IPS DF 19.7 (cell line): ENCODE measurements around the gene DNAAF8.

Source experiments
- DNase-seq: peaks from one replicate; pipeline ENCODE4 v3.0.0-alpha.2; 2013; ENCODE audit warnings: low read depth, low spot score

Gene DNAAF8

GRCh38 chr16:4734063-4734729 is at the start of gene DNAAF8, which contains the start of gene ANKS3:
DNAAF8 (plus strand) TSS chr16:4734537; CDS start chr16:4736515, 1,978 bp downstream.
ANKS3 (minus strand) TSS chr16:4734271; CDS start chr16:4730149, 4,122 bp downstream.
- peak; percentile 94 for DNase-seq

DNA sequence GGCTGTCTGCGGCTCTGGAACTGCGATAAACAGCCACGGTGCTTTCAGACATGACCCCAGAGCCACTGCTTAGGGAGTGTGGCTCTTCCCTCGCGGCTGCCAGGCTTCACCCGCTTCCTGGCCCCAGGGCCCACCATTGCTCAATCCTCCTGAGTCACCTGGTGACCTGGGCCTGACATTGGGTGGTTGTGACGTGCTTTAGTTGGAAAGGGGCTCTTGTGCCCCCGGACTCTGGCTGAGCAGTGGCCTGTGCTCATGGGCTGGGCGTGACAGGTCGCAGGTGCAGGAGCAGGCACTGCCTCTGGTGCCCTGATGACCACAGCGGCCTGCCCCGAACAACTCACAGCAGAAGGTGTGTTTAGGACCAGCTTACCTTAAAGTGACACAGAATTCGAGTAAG is 49.6 kb upstream of the DNAAF8 start:
- no peak for DNase-seq

GRCh38 chr16:4685292-4685691 is 49.0 kb upstream of the DNAAF8 start:
- DNase-seq = no peak

DNA sequence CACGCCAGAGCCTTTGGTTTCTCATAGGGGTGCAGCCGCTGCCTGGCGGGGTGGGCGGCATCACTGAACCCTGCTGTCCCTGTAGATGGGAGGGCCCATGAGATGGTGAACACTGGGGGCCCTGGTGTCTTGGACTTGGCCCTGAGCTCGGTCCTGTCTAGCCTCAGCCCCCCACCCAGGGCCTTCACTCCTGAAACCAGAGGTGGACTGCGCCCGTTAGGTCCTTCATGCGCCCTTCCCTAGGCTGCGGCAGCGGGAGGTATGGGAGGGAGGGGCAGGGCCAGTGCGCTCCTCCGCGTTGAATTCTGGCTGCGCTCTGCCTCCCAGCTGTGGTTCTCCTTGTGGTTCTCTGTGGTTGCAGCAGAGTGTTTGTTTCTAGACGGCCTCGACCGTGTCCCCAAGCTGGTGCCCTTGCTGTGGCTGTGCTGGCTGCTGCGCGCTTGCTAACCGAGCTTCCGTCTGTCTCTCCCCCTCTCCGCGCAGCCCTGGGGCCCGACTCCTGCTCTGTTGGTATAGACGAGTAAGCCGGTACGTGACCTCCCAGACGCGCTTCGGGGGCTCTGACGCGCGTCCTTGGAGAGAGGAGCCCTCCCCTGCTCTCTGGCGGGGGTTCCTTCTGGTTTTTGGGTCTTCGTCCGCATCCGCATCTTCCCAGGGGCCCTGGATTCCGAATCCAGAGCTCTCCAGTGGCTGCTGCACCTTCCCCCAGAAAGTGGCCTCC is 48.4 kb upstream of the DNAAF8 start:
- no peak for DNase-seq

DNA sequence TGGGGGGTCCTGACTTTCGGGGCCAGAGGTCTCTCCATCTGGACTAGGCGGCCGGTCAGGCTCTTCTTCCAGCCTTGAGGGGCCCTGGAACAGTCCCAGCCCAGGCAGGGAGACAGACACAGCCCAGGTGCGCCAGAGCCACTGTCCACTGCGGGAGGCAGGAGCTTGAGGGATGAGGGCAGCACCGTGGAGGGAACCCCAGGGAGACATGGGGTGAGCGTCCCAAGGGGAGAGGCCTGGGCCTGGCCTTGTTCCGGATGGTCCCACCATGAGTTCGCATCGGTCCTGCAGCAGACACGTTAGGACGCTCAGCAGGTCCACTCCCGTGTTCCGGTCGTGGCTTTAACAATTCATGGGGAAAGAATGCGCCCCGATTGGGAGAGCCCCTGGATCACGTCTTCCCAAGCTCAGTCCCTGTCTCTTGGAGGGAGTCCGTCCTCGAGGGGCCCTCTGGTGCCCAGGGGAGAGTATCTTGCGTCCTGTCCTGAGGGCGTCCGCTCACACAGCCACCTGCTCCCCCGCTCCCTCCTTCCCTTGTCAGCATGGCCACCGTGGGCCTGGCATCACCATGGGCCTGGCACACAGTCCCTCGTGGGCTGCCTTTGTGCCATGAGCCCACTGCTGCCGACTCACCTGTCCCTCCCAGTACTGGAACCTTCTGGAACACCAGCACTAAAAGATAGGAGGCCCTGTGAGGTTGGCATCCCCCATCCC is 47.7 kb upstream of the DNAAF8 start:
- DNase-seq = no peak

- DNase-seq = no peak
These were observed 46.9 kb upstream of the DNAAF8 start for GRCh38 chr16:4687416-4687815.

GRCh38 chr16:4687946-4688673 is 46.2 kb upstream of the DNAAF8 start:
- no peak for DNase-seq

- DNase-seq = no peak
These were observed 45.7 kb upstream of the DNAAF8 start for GRCh38 chr16:4688674-4689045.

DNA sequence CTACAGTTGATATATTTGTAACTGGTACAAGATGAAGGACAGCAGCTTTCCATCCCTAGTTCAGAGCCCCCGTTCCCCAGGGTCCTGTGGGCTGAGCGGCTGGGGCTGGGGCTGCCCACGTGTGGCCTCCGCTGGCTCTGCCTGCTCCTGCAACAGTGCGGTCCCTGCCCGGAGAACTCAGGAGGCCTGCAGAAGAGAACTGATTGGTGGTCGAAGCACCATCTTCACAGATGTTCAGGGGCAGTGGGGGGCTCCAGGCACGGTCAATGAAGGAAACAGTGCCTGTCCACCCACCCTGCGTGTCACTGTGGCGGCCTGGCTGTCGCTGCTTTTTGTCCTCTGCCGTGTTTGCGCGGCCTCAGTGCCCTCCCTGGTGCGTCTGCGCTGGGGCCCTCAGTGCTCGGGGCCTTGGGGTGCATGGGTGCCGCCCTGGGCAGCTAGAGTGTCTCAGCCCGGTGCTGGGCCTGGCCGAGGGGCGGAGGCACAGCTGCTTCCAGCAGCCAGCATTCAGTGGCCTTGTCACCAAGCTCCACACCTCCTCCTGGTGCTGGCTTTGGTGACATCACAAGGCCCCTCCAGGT is 45.2 kb upstream of the DNAAF8 start:
- DNase-seq = no peak

DNA sequence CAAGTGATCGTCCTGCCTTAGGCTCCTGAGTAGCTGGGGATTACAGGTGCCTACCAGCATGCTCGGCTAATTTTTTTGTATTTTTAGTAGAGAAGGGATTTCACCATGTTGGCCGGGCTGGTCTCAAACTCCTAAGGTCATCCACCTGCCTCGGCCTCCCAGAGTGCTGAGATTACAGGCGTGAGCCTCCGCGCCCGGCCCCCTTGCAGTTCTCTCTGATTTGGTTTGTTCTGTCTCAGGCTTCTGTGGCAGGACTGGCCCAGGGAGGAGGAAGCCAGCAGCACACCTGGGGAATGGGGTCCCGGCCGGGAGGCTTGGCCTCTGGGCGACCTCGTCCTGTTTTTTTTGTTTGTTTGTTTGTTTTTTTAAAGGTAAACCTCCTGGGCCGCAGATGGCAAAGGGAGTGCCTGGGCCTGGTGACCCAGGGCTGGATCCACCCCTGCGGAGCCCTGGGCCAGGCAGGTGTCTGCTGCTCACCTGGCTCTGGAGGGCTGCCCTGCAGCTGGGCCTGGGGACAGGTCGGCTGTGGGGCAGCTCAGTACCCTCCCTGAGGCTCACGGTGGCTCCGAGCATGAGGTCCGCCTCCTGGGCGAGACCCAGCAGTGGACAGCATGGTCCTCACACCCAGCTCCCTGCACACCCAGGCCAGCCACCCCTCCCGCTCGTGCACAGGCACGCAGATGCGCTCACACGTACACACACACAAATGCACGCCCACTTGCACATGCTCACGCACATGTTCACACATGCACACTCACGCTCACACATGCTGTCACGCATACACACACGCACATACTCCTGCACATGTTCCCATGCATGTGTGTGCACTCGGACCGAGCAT is 44.3 kb upstream of the DNAAF8 start:
- DNase-seq = no peak

GRCh38 chr16:4690946-4691665 is 43.2 kb upstream of the DNAAF8 start:
- DNase-seq = no peak

GRCh38 chr16:4691666-4692412 is 42.5 kb upstream of the DNAAF8 start:
- DNase-seq = no peak

DNA sequence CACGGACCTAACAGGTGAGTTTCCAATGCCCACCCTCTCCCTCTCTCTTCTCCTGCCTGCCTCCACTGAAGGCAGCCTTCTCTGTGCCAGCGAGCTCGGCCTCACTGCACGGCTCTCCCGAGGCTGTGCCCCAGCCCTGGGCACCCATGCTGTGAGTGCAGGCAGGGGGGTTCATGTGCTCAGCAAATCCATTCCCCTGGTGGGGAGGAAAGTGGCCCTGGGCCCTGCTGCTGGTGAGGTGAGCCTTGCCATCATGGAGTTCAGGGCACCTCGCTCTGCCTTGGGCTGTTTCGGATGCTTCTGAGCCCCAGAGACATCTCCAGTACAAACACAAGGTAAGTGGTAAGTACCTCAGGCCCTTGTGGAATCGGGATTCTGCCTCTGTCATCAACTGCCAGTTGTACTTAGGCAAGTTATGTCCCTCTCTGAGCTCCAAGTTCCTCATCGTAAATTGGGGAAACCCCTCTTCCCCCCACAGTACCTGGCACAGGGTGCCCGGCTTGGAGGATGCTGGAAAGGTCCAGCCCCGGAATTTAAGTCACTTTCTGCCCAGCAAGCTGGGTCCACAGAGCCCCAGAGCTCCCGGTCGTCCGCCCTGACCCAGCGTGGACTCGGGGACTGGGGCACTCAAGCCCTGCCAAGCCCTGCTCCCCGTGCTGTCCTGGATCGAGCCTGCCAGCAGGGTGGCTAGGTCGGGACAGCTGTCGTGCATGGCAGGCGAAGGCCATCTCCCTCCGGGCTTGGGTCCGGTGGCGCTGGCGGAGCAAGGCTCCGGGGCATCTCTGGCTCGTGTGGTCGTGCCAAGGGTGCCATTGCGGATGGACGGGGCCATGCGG is 41.7 kb upstream of the DNAAF8 start:
- DNase-seq = no peak

DNA sequence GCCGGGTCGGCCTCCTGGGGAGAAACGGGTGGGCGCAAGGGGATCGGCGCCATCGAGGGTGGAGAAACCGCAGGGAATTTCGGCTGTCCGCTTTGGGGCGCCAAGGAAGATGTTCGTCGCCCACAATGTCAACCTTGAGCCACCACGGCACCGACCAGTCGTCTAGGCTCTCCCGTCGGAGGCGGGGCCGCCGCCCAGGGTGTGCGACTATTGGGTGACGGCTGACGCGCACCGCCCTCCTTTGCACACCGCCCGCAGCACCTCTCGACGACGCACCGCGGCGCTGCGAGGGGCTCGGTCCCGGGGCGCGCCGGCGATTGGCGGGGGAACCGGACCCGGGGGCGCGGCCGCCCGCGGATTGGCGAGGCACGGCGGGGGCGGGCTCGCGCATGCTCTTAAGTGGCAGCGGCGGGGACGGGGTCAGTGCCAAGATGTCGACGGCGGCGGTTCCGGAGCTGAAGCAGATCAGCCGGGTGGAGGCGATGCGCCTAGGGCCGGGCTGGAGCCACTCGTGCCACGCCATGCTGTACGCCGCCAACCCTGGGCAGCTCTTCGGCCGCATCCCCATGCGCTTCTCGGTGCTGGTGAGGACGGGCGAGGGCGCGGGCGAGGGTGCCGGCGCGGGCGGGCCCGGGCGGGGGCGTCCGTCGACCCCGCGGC is 40.9 kb upstream of the DNAAF8 start, which contains the start of gene NUDT16L1:
Gene NUDT16L1, plus strand, starts transcription at position 267 of the 660 bp plus-strand sequence. Its CDS starts 165 bp downstream, at position 432.
- peak; percentile 86 for DNase-seq

GRCh38 chr16:4693956-4694641 is 40.2 kb upstream of the DNAAF8 start:
- no peak for DNase-seq

- DNase-seq = no peak
These were observed 39.5 kb upstream of the DNAAF8 start for GRCh38 chr16:4694642-4695451.
